Measurements from ENCODE around the gene SPATA6. TPM values are rescaled to one million over a fixed set of nuclear protein-coding genes. Genes with fewer than 3 reads are reported as not detected.

SPATA6 gene
- total and polyA plus RNA-seq, 2 of the 8 experiments (the other 6 are each of a cell fraction or from before 2014, with no cell fraction given) = 2.4 to 17.2 TPM

DNA sequence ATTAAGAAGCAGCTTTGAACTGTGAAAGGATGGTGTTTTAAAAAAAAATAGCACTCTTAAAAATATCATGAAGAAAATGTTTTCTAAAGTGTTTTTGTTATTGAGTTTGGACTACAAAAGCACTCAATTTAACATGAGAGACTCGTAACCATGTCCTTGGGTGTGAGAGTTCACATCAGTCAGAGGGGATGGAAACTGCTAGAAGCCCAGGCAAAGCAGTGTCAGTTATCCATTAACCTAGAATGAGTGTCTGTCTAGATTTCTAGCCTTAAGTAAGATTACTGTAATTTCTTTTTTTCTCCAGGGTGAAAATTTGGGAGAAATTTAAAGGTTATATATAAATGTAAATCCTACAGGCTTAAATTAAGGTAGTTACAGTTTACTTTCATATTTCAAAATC lies 217.8 kb downstream of the SPATA6 start:
- no peaks in the 10 kb centered on the region for H3K36me3 ChIP-seq (ENCODE audit: control insufficient read depth in 2 of 4, insufficient read depth in 4 of 4, low read length in 3 of 4)
- no peak for DNase-seq (ENCODE audit: low read depth in 1 of 2, low spot score in 2 of 2)
- no peak overlapping the region for H3K27ac ChIP-seq (ENCODE audit: low read depth, low read length)
- H4K8ac ChIP-seq (ENCODE audit: extremely low read depth, insufficient read depth, low read length) = no peak overlapping the region
- no peak overlapping the region for H3K18ac ChIP-seq (ENCODE audit: extremely low read depth, low read length)
- no peak overlapping the region for H2BK5ac ChIP-seq (ENCODE audit: low read depth, low read length)
- H2BK12ac ChIP-seq (ENCODE audit: low read depth, low read length) = no peak overlapping the region
- no peaks in the 10 kb centered on the region for H4K20me1 ChIP-seq (replicated peaks in 1 of 2; ENCODE audit: control insufficient read depth in 1 of 2, insufficient read depth in 2 of 2, low read length in 2 of 2)
- H3K4me2 ChIP-seq (ENCODE audit: insufficient read depth in 1 of 2, low read depth in 2 of 2, low read length in 2 of 2) = no peak overlapping the region
- H3K23me2 ChIP-seq (ENCODE audit: low read depth, low read length) = no peaks in the 10 kb centered on the region; the same call in 1 of the 2 replicates
- no peaks in the 10 kb centered on the region for H3K79me1 ChIP-seq (ENCODE audit: low read depth, low read length)
- H2BK20ac ChIP-seq (ENCODE audit: low read length) = no peak overlapping the region
- no peak overlapping the region for H3K14ac ChIP-seq (ENCODE audit: insufficient read length)
- POLR2A ChIA-PET (ENCODE audit: partially characterized antibody) = no interaction called here
- H2AK5ac ChIP-seq (ENCODE audit: low read depth, low read length) = no peak overlapping the region
- 79% methylated on average over 1 of the region's 1 CpG; no CpG with 5 or more reads in 1 of the 2 experiments for WGBS, 2 experiments (ENCODE audit: extremely low coverage in 1 of 2, insufficient coverage in 1 of 2, insufficient read length in 1 of 2, insufficient replicate concordance in 2 of 2, low coverage in 1 of 2, low lambda C conversion rate in 2 of 2, missing lambda C conversion rate in 1 of 2)
- H3K4me1 ChIP-seq (replicated peaks in 1 of 4; ENCODE audit: control insufficient read depth in 3 of 4, insufficient read depth in 4 of 4, low read length in 3 of 4) = no peaks in the 10 kb centered on the region
- no peak overlapping the region for H3K4ac ChIP-seq (replicated peaks; ENCODE audit: insufficient read length, low read depth, low read length)
- no peaks in the 10 kb centered on the region for H3K79me2 ChIP-seq (ENCODE audit: control insufficient read depth in 1 of 2, insufficient read depth in 2 of 2, low read length in 2 of 2)
- H3K9ac ChIP-seq (replicated peaks in 1 of 4; ENCODE audit: extremely low read depth in 1 of 4, low read depth in 3 of 4, low read length in 3 of 4) = no peak overlapping the region
- no peaks in the 10 kb centered on the region for H3K9me3 ChIP-seq (ENCODE audit: insufficient read depth in 2 of 2, low read depth in 1 of 2, low read length in 1 of 2)
- no peak for TF ChIP-seq GABPA (IDR thresholded peaks at IDR 0.05; ENCODE audit: borderline replicate concordance, insufficient read depth, low read length)
- TF ChIP-seq NRF1 (IDR thresholded peaks at IDR 0.05; ENCODE audit: low read depth, low read length) = no peak
- TF ChIP-seq SIX5 (IDR thresholded peaks at IDR 0.05; ENCODE audit: low read depth, low read length) = no peak
- TF ChIP-seq POU5F1 (IDR thresholded peaks at IDR 0.05; ENCODE audit: low read depth, low read length) = no peak
- no peak for TF ChIP-seq RAD21 (IDR thresholded peaks at IDR 0.05 in 1 of 2, conservative IDR thresholded peaks at IDR 0.05 in 1 of 2; ENCODE audit: low read depth in 2 of 2, low read length in 2 of 2)
- TF ChIP-seq, protein P1, sequence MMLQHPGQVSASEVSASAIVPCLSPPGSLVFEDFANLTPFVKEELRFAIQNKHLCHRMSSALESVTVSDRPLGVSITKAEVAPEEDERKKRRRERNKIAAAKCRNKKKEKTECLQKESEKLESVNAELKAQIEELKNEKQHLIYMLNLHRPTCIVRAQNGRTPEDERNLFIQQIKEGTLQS (IDR thresholded peaks at IDR 0.05; ENCODE audit: insufficient read depth, low read depth, low read length) = no peak
- no peak for TF ChIP-seq SAP30 (IDR thresholded peaks at IDR 0.05; ENCODE audit: insufficient read depth, insufficient replicate concordance, low read length)
- TF ChIP-seq KDM5A (IDR thresholded peaks at IDR 0.05; ENCODE audit: low read length) = no peak
- no peak for TF ChIP-seq PHF8 (conservative IDR thresholded peaks at IDR 0.05; ENCODE audit: low read depth, low read length)
- TF ChIP-seq TAF7 (optimal IDR thresholded peaks at IDR 0.05; ENCODE audit: borderline replicate concordance, low read depth, low read length) = no peak
- TF ChIP-seq TEAD4 (IDR thresholded peaks at IDR 0.05; ENCODE audit: low read depth, low read length) = no peak
- TF ChIP-seq TAF1 (IDR thresholded peaks at IDR 0.05; ENCODE audit: low read depth, low read length) = no peak
- TF ChIP-seq POLR2A (IDR thresholded peaks at IDR 0.05; ENCODE audit: control extremely low read depth in 1 of 2, low read depth in 2 of 2, low read length in 2 of 2) = no peak
- H3K4me3 ChIP-seq (ENCODE audit: extremely low read depth in 1 of 4, insufficient read depth in 2 of 4, low read depth in 3 of 4, low read length in 4 of 4) = no peak overlapping the region
- H2BK15ac ChIP-seq (ENCODE audit: low read length) = no peak overlapping the region
- no peaks in the 10 kb centered on the region for H3K27me3 ChIP-seq (replicated peaks in 1 of 4; ENCODE audit: control insufficient read depth in 3 of 4, extremely low read depth in 1 of 4, insufficient read depth in 3 of 4, low read length in 3 of 4)
- no peak overlapping the region for H2BK120ac ChIP-seq (replicated peaks; ENCODE audit: low read depth, low read length)
- no peak overlapping the region for H3K56ac ChIP-seq (replicated peaks; ENCODE audit: insufficient read length, low read depth, low read length)
- CTCF ChIA-PET (ENCODE audit: partially characterized antibody) = interaction anchor here (1.0 to 1.1 kb wide), 2 partner anchors 11 to 43 kb away, joined by 3 to 5 read pairs; no protein-coding TSS in a partner anchor
- H4K5ac ChIP-seq (ENCODE audit: insufficient read length, low read depth, low read length) = no peak overlapping the region
- H4K91ac ChIP-seq (replicated peaks; ENCODE audit: insufficient read length, low read length) = no peak overlapping the region
- FAIRE-seq = no peak
- H2AFZ ChIP-seq (ENCODE audit: low read length) = no peak overlapping the region
- H3K23ac ChIP-seq (ENCODE audit: insufficient read length) = no peak overlapping the region

Data from H1 (cell line).